Retinal pigment epithelial cell (primary cell): ENCODE measurements around the gene FBXO34.

Experiments used
- DNase-seq: peaks from one replicate; pipeline ENCODE4 v3.0.0-alpha.2; 2010; ENCODE audit warnings: low read depth
- H3K4me3 ChIP-seq: 2 replicates; pipeline ENCODE4 v1.5.1; 2011; ENCODE audit warnings: mild to moderate bottlenecking, low read length, control low read depth, moderate library complexity
- TF ChIP-seq, protein P1 (sequence below): conservative IDR thresholded peaks from 2 replicates; pipeline ENCODE4 v1.5.1; 2011; ENCODE audit warnings: low read depth, low read length, control low read depth, inconsistent platforms

The FBXO34 gene

DNA sequence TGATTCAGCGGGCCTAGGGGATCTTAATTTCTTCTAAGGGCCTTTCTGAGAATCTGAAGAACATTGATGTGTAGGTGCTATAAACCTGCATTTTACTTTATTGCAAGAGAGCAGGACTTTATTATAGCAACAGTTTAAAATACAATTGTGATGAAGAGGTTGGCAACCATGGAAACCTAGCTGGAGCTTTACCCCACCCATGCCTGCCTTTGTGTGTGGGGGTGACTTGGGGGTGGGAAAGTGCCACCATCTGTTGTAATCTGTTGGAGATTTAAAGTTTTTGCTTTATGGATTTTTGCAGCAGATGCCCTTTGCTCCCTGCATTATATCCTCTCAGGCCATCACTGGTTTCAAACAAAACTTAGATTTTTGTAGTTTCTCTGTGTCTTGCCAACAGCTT, 75.8 kb downstream of the FBXO34 start:
- TF ChIP-seq, protein P1, sequence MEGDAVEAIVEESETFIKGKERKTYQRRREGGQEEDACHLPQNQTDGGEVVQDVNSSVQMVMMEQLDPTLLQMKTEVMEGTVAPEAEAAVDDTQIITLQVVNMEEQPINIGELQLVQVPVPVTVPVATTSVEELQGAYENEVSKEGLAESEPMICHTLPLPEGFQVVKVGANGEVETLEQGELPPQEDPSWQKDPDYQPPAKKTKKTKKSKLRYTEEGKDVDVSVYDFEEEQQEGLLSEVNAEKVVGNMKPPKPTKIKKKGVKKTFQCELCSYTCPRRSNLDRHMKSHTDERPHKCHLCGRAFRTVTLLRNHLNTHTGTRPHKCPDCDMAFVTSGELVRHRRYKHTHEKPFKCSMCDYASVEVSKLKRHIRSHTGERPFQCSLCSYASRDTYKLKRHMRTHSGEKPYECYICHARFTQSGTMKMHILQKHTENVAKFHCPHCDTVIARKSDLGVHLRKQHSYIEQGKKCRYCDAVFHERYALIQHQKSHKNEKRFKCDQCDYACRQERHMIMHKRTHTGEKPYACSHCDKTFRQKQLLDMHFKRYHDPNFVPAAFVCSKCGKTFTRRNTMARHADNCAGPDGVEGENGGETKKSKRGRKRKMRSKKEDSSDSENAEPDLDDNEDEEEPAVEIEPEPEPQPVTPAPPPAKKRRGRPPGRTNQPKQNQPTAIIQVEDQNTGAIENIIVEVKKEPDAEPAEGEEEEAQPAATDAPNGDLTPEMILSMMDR: no peak
- H3K4me3 ChIP-seq: no peak overlapping the region

GRCh38 chr14:55347748-55348147, 76.5 kb downstream of the FBXO34 start:
- DNase-seq: no peak
- TF ChIP-seq, protein P1: no peak
- H3K4me3 ChIP-seq: no peak overlapping the region

More for the DNA sequence above, 75.8 kb downstream of the FBXO34 start:
- no peak for DNase-seq

GRCh38 chr14:55348766-55349453, 77.7 kb downstream of the FBXO34 start:
- DNase-seq: no peak
- H3K4me3 ChIP-seq: no peak overlapping the region
- TF ChIP-seq, protein P1: no peak

- H3K4me3 ChIP-seq: no peak overlapping the region
- no peak for DNase-seq
- TF ChIP-seq, protein P1: no peak
Measured at GRCh38 chr14:55349565-55349964, 78.3 kb downstream of the FBXO34 start.

- TF ChIP-seq, protein P1: no peak
- H3K4me3 ChIP-seq: no peak overlapping the region
- no peak for DNase-seq
Measured at GRCh38 chr14:55350461-55350860, 79.2 kb downstream of the FBXO34 start.

GRCh38 chr14:55351111-55351510, 79.9 kb downstream of the FBXO34 start:
- H3K4me3 ChIP-seq: no peak overlapping the region
- no peak for DNase-seq
- TF ChIP-seq, protein P1: no peak

GRCh38 chr14:55352201-55352600, 81.0 kb downstream of the FBXO34 start:
- DNase-seq: no peak
- no peak overlapping the region for H3K4me3 ChIP-seq
- TF ChIP-seq, protein P1: no peak
